Trophoblast cell (in vitro differentiated cells and primary cell): ENCODE data around the gene IL9.

Experiments
- DNase-seq, 2 donors: peaks; one replicate each; pipeline ENCODE4 v3.0.0-alpha.2; 2016
- H2AFZ ChIP-seq: 2 replicates; pipeline ENCODE4 v1.6.1; 2013; ENCODE audit warnings: low read length, moderate library complexity, mild to moderate bottlenecking; ENCODE audit not compliant: insufficient read depth, poor library complexity
- H2AK5ac ChIP-seq: 2 replicates; pipeline ENCODE4 v1.6.1; 2013; ENCODE audit warnings: mild to moderate bottlenecking, low read length
- H2BK120ac ChIP-seq: 2 replicates; pipeline ENCODE4 v1.6.1; 2013; ENCODE audit warnings: low read length, mild to moderate bottlenecking, moderate library complexity; ENCODE audit not compliant: insufficient read depth, poor library complexity
- H2BK12ac ChIP-seq: 2 replicates; pipeline ENCODE4 v1.6.1; 2013; ENCODE audit warnings: mild to moderate bottlenecking, low read length, moderate library complexity
- H2BK5ac ChIP-seq: 2 replicates; pipeline ENCODE4 v1.6.1; 2013; ENCODE audit warnings: low read length, low read depth, moderate library complexity, mild to moderate bottlenecking; ENCODE audit not compliant: poor library complexity
- H3K14ac ChIP-seq: 2 replicates; pipeline ENCODE4 v1.6.1; 2013; ENCODE audit warnings: mild to moderate bottlenecking, low read length
- H3K18ac ChIP-seq: 2 replicates; pipeline ENCODE4 v1.6.1; 2013; ENCODE audit warnings: mild to moderate bottlenecking, low read length
- H3K23ac ChIP-seq: 2 replicates; pipeline ENCODE4 v1.6.1; 2013; ENCODE audit warnings: low read length
- H3K27ac ChIP-seq: 2 replicates; pipeline ENCODE4 v1.5.1; 2013; ENCODE audit warnings: low read depth, mild to moderate bottlenecking, inconsistent platforms, low read length, moderate library complexity
- H3K27me3 ChIP-seq: 2 replicates; pipeline ENCODE4 v1.6.1; 2013; ENCODE audit warnings: inconsistent platforms, mild to moderate bottlenecking, low read length, moderate library complexity; ENCODE audit not compliant: insufficient read depth
- H3K36me3 ChIP-seq, 2 experiments: 1 replicate in 1 of 2; 2 replicates in 1 of 2; pipeline ENCODE4 v1.6.1; 2013; ENCODE audit warnings: low read length in 2 of 2, mild to moderate bottlenecking in 2 of 2, moderate library complexity in 1 of 2; ENCODE audit not compliant: insufficient read depth in 2 of 2, control insufficient read depth in 1 of 2
- H3K4ac ChIP-seq: 2 replicates; pipeline ENCODE4 v1.6.1; 2013; ENCODE audit warnings: low read depth, mild to moderate bottlenecking, low read length, moderate library complexity
- H3K4me1 ChIP-seq, 2 experiments: 1 replicate in 1 of 2; 2 replicates in 1 of 2; pipeline ENCODE4 v1.6.1; 2013; ENCODE audit warnings: low read length in 2 of 2, mild to moderate bottlenecking in 2 of 2, moderate library complexity in 1 of 2; ENCODE audit not compliant: insufficient read depth in 2 of 2, control insufficient read depth in 1 of 2
- H3K4me2 ChIP-seq: 2 replicates; pipeline ENCODE4 v1.6.1; 2013; ENCODE audit warnings: inconsistent platforms, mild to moderate bottlenecking, low read length, moderate library complexity
- H3K4me3 ChIP-seq: 2 replicates; pipeline ENCODE4 v1.5.1; 2013; ENCODE audit warnings: mild to moderate bottlenecking, low read depth, low read length, inconsistent platforms
- H3K79me1 ChIP-seq: one replicate; pipeline ENCODE4 v1.6.1; 2013; ENCODE audit warnings: low read length
- H3K79me2 ChIP-seq: 2 replicates; pipeline ENCODE4 v1.6.1; 2013; ENCODE audit warnings: low read length, mild to moderate bottlenecking; ENCODE audit not compliant: control insufficient read depth, insufficient read depth, poor library complexity
- H3K9ac ChIP-seq: 2 replicates; pipeline ENCODE4 v1.6.1; 2013; ENCODE audit warnings: mild to moderate bottlenecking, low read length
- H3K9me3 ChIP-seq: 2 replicates; pipeline ENCODE4 v1.6.1; 2013; ENCODE audit warnings: low read depth, mild to moderate bottlenecking, control low read depth, inconsistent platforms, low read length; ENCODE audit not compliant: insufficient read depth
- H4K12ac ChIP-seq: 2 replicates; pipeline ENCODE4 v1.6.1; 2013; ENCODE audit warnings: low read depth, mild to moderate bottlenecking, low read length, moderate library complexity
- H4K8ac ChIP-seq: 2 replicates; pipeline ENCODE4 v1.6.1; 2013; ENCODE audit warnings: low read depth, mild to moderate bottlenecking, low read length, moderate library complexity
- H4K91ac ChIP-seq: one replicate; pipeline ENCODE4 v1.6.1; 2013; ENCODE audit warnings: low read depth, mild to moderate bottlenecking, low read length, moderate library complexity
- WGBS: extraction: QIAGEN DNeasy Blood & Tissue Kit; methylation state at CpG from one replicate; pipeline ENCODE4 v1.1.7; 2013; ENCODE audit warnings: missing lambda C conversion rate; ENCODE audit not compliant: insufficient read length, insufficient coverage; ENCODE audit errors: extremely low coverage; 5-methylcytosine and 5-hydroxymethylcytosine counted together

The IL9 gene

GRCh38 chr5:135883441-135883840, 12.2 kb downstream of the IL9 start:
- no peak overlapping the region for H4K91ac ChIP-seq
- WGBS, result no CpG with 5 or more reads among the region's 4 CpGs
- H3K4me1 ChIP-seq, result peaks cover 0 to 3% of the 10 kb centered on the region in 2 experiments

GRCh38 chr5:135883026-135883425, 12.6 kb downstream of the IL9 start:
- H3K79me2 ChIP-seq, result no peaks in the 10 kb centered on the region
- H3K27me3 ChIP-seq, result no peaks in the 10 kb centered on the region
- DNase-seq, result no peak
- no peak overlapping the region for H4K12ac ChIP-seq
- H4K8ac ChIP-seq, result no peak overlapping the region
- H3K4me2 ChIP-seq, result no peak overlapping the region
- H3K9ac ChIP-seq, result no peak overlapping the region
- no peak overlapping the region for H2BK120ac ChIP-seq
- no peaks in the 10 kb centered on the region for H3K9me3 ChIP-seq
- no peak overlapping the region for H3K23ac ChIP-seq
- H3K14ac ChIP-seq, result no peak overlapping the region
- no peak overlapping the region for H2AK5ac ChIP-seq
- H3K4me1 ChIP-seq, result peaks cover 0 to 3% of the 10 kb centered on the region in 2 experiments
- H3K27ac ChIP-seq, result no peak overlapping the region
- no peak overlapping the region for H2BK5ac ChIP-seq
- no peaks in the 10 kb centered on the region for H3K79me1 ChIP-seq
- H2BK12ac ChIP-seq, result no peak overlapping the region
- H4K91ac ChIP-seq, result no peak overlapping the region
- no peak overlapping the region for H2AFZ ChIP-seq
- no peaks in the 10 kb centered on the region for H3K36me3 ChIP-seq
- no CpG with 5 or more reads among the region's 3 CpGs for WGBS
- H3K4me3 ChIP-seq, result no peak overlapping the region
- no peak overlapping the region for H3K18ac ChIP-seq
- no peak overlapping the region for H3K4ac ChIP-seq

More at GRCh38 chr5:135883441-135883840, 12.2 kb downstream of the IL9 start:
- H2BK12ac ChIP-seq, result no peak overlapping the region
- H3K4ac ChIP-seq, result no peak overlapping the region
- no peaks in the 10 kb centered on the region for H3K79me2 ChIP-seq
- no peak overlapping the region for H3K4me2 ChIP-seq
- no peak overlapping the region for H3K4me3 ChIP-seq
- H3K14ac ChIP-seq, result no peak overlapping the region
- no peak overlapping the region for H3K9ac ChIP-seq
- no peaks in the 10 kb centered on the region for H3K79me1 ChIP-seq
- no peak overlapping the region for H2AK5ac ChIP-seq
- H4K8ac ChIP-seq, result no peak overlapping the region
- H3K27ac ChIP-seq, result no peak overlapping the region
- no peak overlapping the region for H4K12ac ChIP-seq
- H2BK120ac ChIP-seq, result no peak overlapping the region
- no peak overlapping the region for H2BK5ac ChIP-seq
- no peak overlapping the region for H2AFZ ChIP-seq
- no peak overlapping the region for H3K18ac ChIP-seq
- DNase-seq, result no peak
- H3K27me3 ChIP-seq, result no peaks in the 10 kb centered on the region
- H3K9me3 ChIP-seq, result no peaks in the 10 kb centered on the region
- H3K23ac ChIP-seq, result no peak overlapping the region
- no peaks in the 10 kb centered on the region for H3K36me3 ChIP-seq

GRCh38 chr5:135881819-135882218, 13.8 kb downstream of the IL9 start:
- Histone ChIP-seq H2AFZ (no peak overlapping the region), H3K4ac (no peak overlapping the region), H2BK120ac (no peak overlapping the region), H2BK5ac (no peak overlapping the region), H3K23ac (no peak overlapping the region), H3K27me3 (no peaks in the 10 kb centered on the region), H3K79me2 (no peaks in the 10 kb centered on the region), H4K8ac (no peak overlapping the region), H3K4me3 (no peak overlapping the region), H3K36me3 (no peaks in the 10 kb centered on the region), H2AK5ac (no peak overlapping the region), H3K9me3 (no peaks in the 10 kb centered on the region), H4K91ac (no peak overlapping the region), H4K12ac (no peak overlapping the region), H3K79me1 (no peaks in the 10 kb centered on the region), H3K18ac (no peak overlapping the region), H3K4me2 (no peak overlapping the region), H3K14ac (no peak overlapping the region), H2BK12ac (no peak overlapping the region), H3K9ac (no peak overlapping the region), H3K4me1 (peaks cover 0 to 3% of the 10 kb centered on the region in 2 experiments), H3K27ac (no peak overlapping the region)
- no peak for DNase-seq
- WGBS, result no CpG with 5 or more reads among the region's 3 CpGs

GRCh38 chr5:135881244-135881643, 14.4 kb downstream of the IL9 start:
- no peak overlapping the region for H3K4ac ChIP-seq
- no peaks in the 10 kb centered on the region for H3K27me3 ChIP-seq
- no peak overlapping the region for H4K12ac ChIP-seq
- H3K4me2 ChIP-seq, result no peak overlapping the region
- H3K9ac ChIP-seq, result no peak overlapping the region
- H2AK5ac ChIP-seq, result no peak overlapping the region
- H3K4me3 ChIP-seq, result no peak overlapping the region
- peaks cover 0 to 3% of the 10 kb centered on the region in 2 experiments for H3K4me1 ChIP-seq
- no peak for DNase-seq
- H4K8ac ChIP-seq, result no peak overlapping the region
- no peak overlapping the region for H4K91ac ChIP-seq
- no peak overlapping the region for H3K27ac ChIP-seq
- H2AFZ ChIP-seq, result no peak overlapping the region
- H3K14ac ChIP-seq, result no peak overlapping the region
- no peak overlapping the region for H2BK5ac ChIP-seq
- no peak overlapping the region for H3K23ac ChIP-seq
- no peaks in the 10 kb centered on the region for H3K79me2 ChIP-seq
- H3K79me1 ChIP-seq, result no peaks in the 10 kb centered on the region
- no CpG with 5 or more reads among the region's 4 CpGs for WGBS
- no peak overlapping the region for H3K18ac ChIP-seq
- H2BK120ac ChIP-seq, result no peak overlapping the region
- H2BK12ac ChIP-seq, result no peak overlapping the region
- no peaks in the 10 kb centered on the region for H3K9me3 ChIP-seq
- no peaks in the 10 kb centered on the region for H3K36me3 ChIP-seq
